Measurements from ENCODE around the gene SCAMP4. TPM values are rescaled to one million over a fixed set of nuclear protein-coding genes. Genes with fewer than 3 reads are reported as not detected.

The SCAMP4 gene
- total and polyA plus RNA-seq, 9 of the 15 experiments (the other 6 are each of a cell fraction or from before 2014, with no cell fraction given), result 0.81 to 45.9 (median 12.8) TPM

- 0 out of 2 replicates have a peak, but pooled peaks have one; percentile 42 for TF ChIP-seq GMEB1 (CRISPR knock-in tag; IDR thresholded peaks at IDR 0.05)
- peak; percentile 47 for TF ChIP-seq POLR2G (IDR thresholded peaks at IDR 0.05; ENCODE audit: low read depth, low read length)
- TF ChIP-seq, protein P1, sequence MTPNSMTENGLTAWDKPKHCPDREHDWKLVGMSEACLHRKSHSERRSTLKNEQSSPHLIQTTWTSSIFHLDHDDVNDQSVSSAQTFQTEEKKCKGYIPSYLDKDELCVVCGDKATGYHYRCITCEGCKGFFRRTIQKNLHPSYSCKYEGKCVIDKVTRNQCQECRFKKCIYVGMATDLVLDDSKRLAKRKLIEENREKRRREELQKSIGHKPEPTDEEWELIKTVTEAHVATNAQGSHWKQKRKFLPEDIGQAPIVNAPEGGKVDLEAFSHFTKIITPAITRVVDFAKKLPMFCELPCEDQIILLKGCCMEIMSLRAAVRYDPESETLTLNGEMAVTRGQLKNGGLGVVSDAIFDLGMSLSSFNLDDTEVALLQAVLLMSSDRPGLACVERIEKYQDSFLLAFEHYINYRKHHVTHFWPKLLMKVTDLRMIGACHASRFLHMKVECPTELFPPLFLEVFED (CRISPR knock-in tag; conservative IDR thresholded peaks at IDR 0.05), result no peak
- TF ChIP-seq, protein P2, sequence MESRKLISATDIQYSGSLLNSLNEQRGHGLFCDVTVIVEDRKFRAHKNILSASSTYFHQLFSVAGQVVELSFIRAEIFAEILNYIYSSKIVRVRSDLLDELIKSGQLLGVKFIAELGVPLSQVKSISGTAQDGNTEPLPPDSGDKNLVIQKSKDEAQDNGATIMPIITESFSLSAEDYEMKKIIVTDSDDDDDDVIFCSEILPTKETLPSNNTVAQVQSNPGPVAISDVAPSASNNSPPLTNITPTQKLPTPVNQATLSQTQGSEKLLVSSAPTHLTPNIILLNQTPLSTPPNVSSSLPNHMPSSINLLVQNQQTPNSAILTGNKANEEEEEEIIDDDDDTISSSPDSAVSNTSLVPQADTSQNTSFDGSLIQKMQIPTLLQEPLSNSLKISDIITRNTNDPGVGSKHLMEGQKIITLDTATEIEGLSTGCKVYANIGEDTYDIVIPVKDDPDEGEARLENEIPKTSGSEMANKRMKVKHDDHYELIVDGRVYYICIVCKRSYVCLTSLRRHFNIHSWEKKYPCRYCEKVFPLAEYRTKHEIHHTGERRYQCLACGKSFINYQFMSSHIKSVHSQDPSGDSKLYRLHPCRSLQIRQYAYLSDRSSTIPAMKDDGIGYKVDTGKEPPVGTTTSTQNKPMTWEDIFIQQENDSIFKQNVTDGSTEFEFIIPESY (CRISPR knock-in tag; IDR thresholded peaks at IDR 0.05), result no peak
- TF ChIP-seq STAT5B (CRISPR knock-in tag; IDR thresholded peaks at IDR 0.05), result no peak
- TF ChIP-seq RERE (CRISPR knock-in tag; IDR thresholded peaks at IDR 0.05; ENCODE audit: borderline replicate concordance), result no peak
- TF ChIP-seq ZNF766 (CRISPR knock-in tag; conservative IDR thresholded peaks at IDR 0.05), result no peak
- TF ChIP-seq TBL1XR1 (IDR thresholded peaks at IDR 0.05; ENCODE audit: low read length in 2 of 2), result no peak
- TF ChIP-seq POLR2A (conservative IDR thresholded peaks at IDR 0.05), result peak; percentile 58; the same call in 1 of the 2 replicates
- TF ChIP-seq MED1 (CRISPR knock-in tag; IDR thresholded peaks at IDR 0.05; ENCODE audit: borderline replicate concordance), result no peak
- TF ChIP-seq TCF15 (CRISPR knock-in tag; IDR thresholded peaks at IDR 0.05), result no peak
- TF ChIP-seq MIER1 (IDR thresholded peaks at IDR 0.05; ENCODE audit: low read depth), result no peak
- no peak for TF ChIP-seq TSC22D4 (tag; IDR thresholded peaks at IDR 0.05)
- TF ChIP-seq NEUROD1 (IDR thresholded peaks at IDR 0.05; ENCODE audit: borderline replicate concordance, low read depth, low read length, partially characterized antibody), result no peak
- TF ChIP-seq DNMT1 (IDR thresholded peaks at IDR 0.05), result no peak
Observed at GRCh38 chr19:1862424-1863327, 42.5 kb upstream of the SCAMP4 start (continued).

All from K562 (cell line).